MV-4-11 (cell line): Measurements from ENCODE around the gene DYNC1LI1.
"Not testable (repeated sequence)": the region's sequence is repeated elsewhere in the genome, so short reads cannot be mapped to it uniquely, and the experiment has no call there.

Source experiments
- DNase-seq: peaks from one replicate; lab custom pipeline; 2025; lab: John Stamatoyannopoulos, UW

The DYNC1LI1 gene

GRCh38 chr3:32531010-32531647 is 39.5 kb downstream of the DYNC1LI1 start:
- DNase-seq = peak; percentile 7

- DNase-seq = no peak
Measured at GRCh38 chr3:32525720-32526119, 44.9 kb downstream of the DYNC1LI1 start.

GRCh38 chr3:32522682-32523081 is 48.0 kb downstream of the DYNC1LI1 start:
- DNase-seq = no peak

- DNase-seq = not testable (repeated sequence)
Measured at GRCh38 chr3:32518921-32519320, 51.7 kb downstream of the DYNC1LI1 start.

- peak; percentile 19 for DNase-seq
Measured at GRCh38 chr3:32516751-32517150, 53.9 kb downstream of the DYNC1LI1 start.

- DNase-seq = no peak
Measured at GRCh38 chr3:32511005-32511404, 59.7 kb downstream of the DYNC1LI1 start.

GRCh38 chr3:32510075-32510724 is 60.5 kb downstream of the DYNC1LI1 start:
- peak; percentile 69 for DNase-seq

- DNase-seq = peak; percentile 73
Measured at GRCh38 chr3:32508711-32509110, 61.9 kb downstream of the DYNC1LI1 start.

GRCh38 chr3:32506466-32506865 is 64.2 kb downstream of the DYNC1LI1 start:
- no peak for DNase-seq

- DNase-seq = no peak
Measured at GRCh38 chr3:32502946-32503286, 67.7 kb downstream of the DYNC1LI1 start.

GRCh38 chr3:32502118-32502945 is 68.3 kb downstream of the DYNC1LI1 start, which contains the start of gene CMTM6:
TSS of gene CMTM6 (minus strand) at chr3:32502852. CDS start at chr3:32502745, 107 bp downstream.
- DNase-seq = peak; percentile 56

GRCh38 chr3:32501783-32502117 is 68.9 kb downstream of the DYNC1LI1 start:
- DNase-seq = no peak

GRCh38 chr3:32500880-32501782 is 69.5 kb downstream of the DYNC1LI1 start:
- peak; percentile 18 for DNase-seq

GRCh38 chr3:32500231-32500630 is 70.4 kb downstream of the DYNC1LI1 start:
- DNase-seq = no peak

- no peak for DNase-seq
Measured at GRCh38 chr3:32499585-32499984, 71.1 kb downstream of the DYNC1LI1 start.

GRCh38 chr3:32498992-32499391 is 71.7 kb downstream of the DYNC1LI1 start:
- DNase-seq = no peak

GRCh38 chr3:32498252-32498651 is 72.4 kb downstream of the DYNC1LI1 start:
- DNase-seq = peak; percentile 58

GRCh38 chr3:32495609-32496008 is 75.0 kb downstream of the DYNC1LI1 start:
- DNase-seq = no peak

GRCh38 chr3:32495085-32495484 is 75.6 kb downstream of the DYNC1LI1 start:
- no peak for DNase-seq

- peak; percentile 1 for DNase-seq
Measured at GRCh38 chr3:32493437-32494414, 76.9 kb downstream of the DYNC1LI1 start.
